ENCODE measurements around the gene TSPEAR. TPM values are rescaled to one million over a fixed set of nuclear protein-coding genes. Genes with fewer than 3 reads are reported as not detected.

TSPEAR gene
- total and polyA plus RNA-seq, 11 donors, result 0.01 to 2.6 (median 0.71) TPM; not detected in 2

DNA sequence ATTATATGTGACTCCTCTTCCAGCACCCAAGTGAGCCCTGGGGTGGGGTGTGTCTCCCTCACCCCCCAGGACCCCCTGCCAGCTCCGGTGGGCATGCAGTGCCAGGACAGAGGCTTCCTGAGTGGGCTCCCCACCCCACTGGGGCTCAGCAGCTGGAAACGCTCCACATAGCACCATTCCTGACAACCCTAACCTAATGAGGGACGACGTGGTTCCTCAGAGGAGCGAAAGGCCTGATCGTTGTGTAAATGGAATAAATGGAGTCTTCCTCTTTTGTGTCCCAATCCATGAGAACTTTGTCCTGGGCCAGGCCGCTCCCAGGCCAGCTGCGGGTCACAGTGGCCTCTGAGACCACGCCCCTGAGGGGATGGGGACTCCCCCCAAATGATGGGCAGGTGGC lies 1.8 kb upstream of the TSPEAR start:
- Histone ChIP-seq H3K4me3 (no peak overlapping the region), H3K27ac (no peak overlapping the region), H3K4me1 (peaks cover 0 to 35% (median 15%) of the 10 kb centered on the region in 12 donors), H3K27me3 (peaks cover 16 to 73% (median 54%) of the 10 kb centered on the region in 9 donors), H3K36me3 (no peaks in the 10 kb centered on the region), H3K9me3 (no peaks in the 10 kb centered on the region)
- ATAC-seq (no peak), DNase-seq (no peak)
- WGBS, 4 donors, result 68 to 87% (median 73%) methylated on average over 9 of the region's 9 CpGs
- intact Hi-C loops (cut with DNase I), result loop anchor here in 1 of 10 donors (10.0 kb wide), 1 partner anchor 88 kb away; the partner anchor contains the start of gene KRTAP10-9
- no peak for TF ChIP-seq POLR2A (IDR thresholded peaks at IDR 0.05)
- TF ChIP-seq, protein P1, sequence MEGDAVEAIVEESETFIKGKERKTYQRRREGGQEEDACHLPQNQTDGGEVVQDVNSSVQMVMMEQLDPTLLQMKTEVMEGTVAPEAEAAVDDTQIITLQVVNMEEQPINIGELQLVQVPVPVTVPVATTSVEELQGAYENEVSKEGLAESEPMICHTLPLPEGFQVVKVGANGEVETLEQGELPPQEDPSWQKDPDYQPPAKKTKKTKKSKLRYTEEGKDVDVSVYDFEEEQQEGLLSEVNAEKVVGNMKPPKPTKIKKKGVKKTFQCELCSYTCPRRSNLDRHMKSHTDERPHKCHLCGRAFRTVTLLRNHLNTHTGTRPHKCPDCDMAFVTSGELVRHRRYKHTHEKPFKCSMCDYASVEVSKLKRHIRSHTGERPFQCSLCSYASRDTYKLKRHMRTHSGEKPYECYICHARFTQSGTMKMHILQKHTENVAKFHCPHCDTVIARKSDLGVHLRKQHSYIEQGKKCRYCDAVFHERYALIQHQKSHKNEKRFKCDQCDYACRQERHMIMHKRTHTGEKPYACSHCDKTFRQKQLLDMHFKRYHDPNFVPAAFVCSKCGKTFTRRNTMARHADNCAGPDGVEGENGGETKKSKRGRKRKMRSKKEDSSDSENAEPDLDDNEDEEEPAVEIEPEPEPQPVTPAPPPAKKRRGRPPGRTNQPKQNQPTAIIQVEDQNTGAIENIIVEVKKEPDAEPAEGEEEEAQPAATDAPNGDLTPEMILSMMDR (IDR thresholded peaks at IDR 0.05), result no peak

GRCh38 chr21:44712203-44713028 lies 1.0 kb upstream of the TSPEAR start:
- no peak for ATAC-seq
- peaks cover 16 to 79% (median 59%) of the 10 kb centered on the region in 9 donors for H3K27me3 ChIP-seq

DNA sequence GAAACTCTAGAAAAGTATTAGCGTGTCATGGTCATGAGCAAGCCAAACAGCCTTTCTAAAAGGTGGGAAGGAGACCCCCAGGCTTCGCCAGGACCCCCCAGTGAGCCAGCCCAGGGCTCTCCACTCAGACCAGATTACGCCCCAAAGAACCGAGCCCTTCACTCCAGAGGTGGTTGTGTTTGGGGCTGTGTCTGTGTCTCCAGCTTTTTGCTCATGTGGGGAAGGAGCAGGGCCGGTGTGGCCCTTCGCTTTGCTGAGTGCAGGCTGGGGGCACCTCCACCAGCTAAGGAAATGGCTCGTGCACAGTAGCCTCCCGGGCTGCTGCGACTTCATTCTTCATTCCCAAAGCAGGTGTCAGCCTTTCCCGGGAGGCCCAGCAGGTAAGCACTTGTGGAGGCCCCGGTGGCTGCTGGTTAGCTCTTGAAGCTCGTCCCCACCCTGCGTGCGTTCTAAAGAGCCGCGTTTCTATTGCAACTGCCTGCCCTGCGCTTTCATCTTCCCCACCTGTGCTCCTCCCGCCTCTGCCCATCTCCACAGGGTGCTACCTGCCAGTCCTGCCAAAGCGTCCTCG lies 531 bp downstream of the TSPEAR start:
- no peak for DNase-seq
- TF ChIP-seq, protein P1 (IDR thresholded peaks at IDR 0.05), result no peak
- no peak for TF ChIP-seq POLR2A (IDR thresholded peaks at IDR 0.05)
- ATAC-seq, result no peak
- peaks cover 0 to 46% (median 15%) of the 10 kb centered on the region in 12 donors for H3K4me1 ChIP-seq
- H3K36me3 ChIP-seq, result no peaks in the 10 kb centered on the region
- H3K9me3 ChIP-seq, result no peaks in the 10 kb centered on the region
- H3K27me3 ChIP-seq, result peaks cover 29 to 90% (median 74%) of the 10 kb centered on the region in 9 donors
- peak overlapping the region in 2 of 12 donors; percentile 0 to 28 for H3K27ac ChIP-seq
- intact Hi-C loops (cut with DNase I), result loop anchor here in 1 of 10 donors (10.0 kb wide), 1 partner anchor 86 kb away; the partner anchor contains the start of gene KRTAP10-9
- H3K4me3 ChIP-seq, result peak overlapping the region in 4 of 12 donors; percentile 4 to 39 (median 6)
- 6 to 15% (median 8%) methylated on average over 10 to 20 of the region's 20 CpGs for WGBS, 4 donors

More at GRCh38 chr21:44712203-44713028, 1.0 kb upstream of the TSPEAR start:
- Histone ChIP-seq H3K9me3 (no peaks in the 10 kb centered on the region), H3K4me1 (peaks cover 0 to 37% (median 15%) of the 10 kb centered on the region in 12 donors), H3K36me3 (no peaks in the 10 kb centered on the region), H3K4me3 (no peak overlapping the region), H3K27ac (no peak overlapping the region)
- 19 to 49% (median 27%) methylated on average over 14 to 22 of the region's 22 CpGs for WGBS, 4 donors
- DNase-seq, result no peak
- TF ChIP-seq, protein P1 (IDR thresholded peaks at IDR 0.05), result no peak
- TF ChIP-seq POLR2A (IDR thresholded peaks at IDR 0.05), result no peak
- intact Hi-C loops (cut with DNase I), result loop anchor here in 1 of 10 donors (10.0 kb wide), 1 partner anchor 88 kb away; the partner anchor contains the start of gene KRTAP10-9

DNA sequence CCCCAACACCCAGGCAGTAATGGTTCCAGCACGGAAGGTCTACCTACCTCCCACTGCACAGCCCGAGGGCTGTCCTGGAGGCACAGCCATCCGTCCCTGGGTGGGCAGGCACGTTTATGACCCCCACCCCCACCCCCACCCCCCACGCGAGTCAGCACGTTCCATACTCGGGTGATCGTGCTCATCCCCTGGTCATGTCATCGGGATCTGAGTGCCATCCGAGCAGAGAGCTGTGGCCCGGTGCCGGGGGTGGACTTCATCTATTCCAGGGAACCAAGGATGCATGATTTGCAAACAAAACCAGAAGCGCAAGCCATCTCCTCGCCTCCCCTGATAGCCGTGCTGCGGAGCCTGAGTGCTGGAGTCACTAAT lies 1.1 kb downstream of the TSPEAR start:
- DNase-seq (no peak), ATAC-seq (peak in 2 of 4 donors; percentile 5 to 8)
- H3K27me3 ChIP-seq, result peaks cover 29 to 91% (median 76%) of the 10 kb centered on the region in 9 donors
- no peaks in the 10 kb centered on the region for H3K9me3 ChIP-seq
- intact Hi-C loops (cut with DNase I), result loop anchor here in 1 of 10 donors (10.0 kb wide), 1 partner anchor 85 kb away; the partner anchor contains the start of gene KRTAP10-9
- 0 to 11% (median 3%) methylated on average over 4 to 17 of the region's 17 CpGs for WGBS, 4 donors
- H3K4me3 ChIP-seq, result peak overlapping the region in 1 of 12 donors; percentile 35
- H3K27ac ChIP-seq, result peak overlapping the region in 2 of 12 donors; percentile 49 to 60
- H3K36me3 ChIP-seq, result no peaks in the 10 kb centered on the region
- peaks cover 0 to 46% (median 15%) of the 10 kb centered on the region in 12 donors for H3K4me1 ChIP-seq
- TF ChIP-seq, protein P1 (IDR thresholded peaks at IDR 0.05), result no peak
- TF ChIP-seq POLR2A (IDR thresholded peaks at IDR 0.05), result no peak
